C4-2B (cell line): Measurements from ENCODE around the gene FARP2.

Source experiments
- CTCF ChIP-seq: fragments of 450-650 bp; conservative IDR thresholded peaks from 2 replicates; pipeline ENCODE4 v1.5.1; 2017; ENCODE audit warnings: mild to moderate bottlenecking
- ZFX ChIP-seq: fragments of 450-650 bp; IDR thresholded peaks from 2 replicates; pipeline ENCODE4 v1.6.1; 2017

- no peak for TF ChIP-seq CTCF
- no peak for TF ChIP-seq ZFX
These were observed 21.3 kb upstream of the FARP2 start for GRCh38 chr2:241334813-241335212.
